NCI-H1417 (cell line): Measurements from ENCODE around the gene LRTM1.

Experiments used
- DNase-seq, 3 experiments: peaks; one replicate each; lab custom pipeline; 2025; lab: John Stamatoyannopoulos, UW

LRTM1 gene

GRCh38 chr3:54891540-54891897, 36.3 kb downstream of the LRTM1 start:
- peak in 2 of 3 experiments; percentile 26 to 71 for DNase-seq

GRCh38 chr3:54889731-54890130, 38.1 kb downstream of the LRTM1 start:
- no peak for DNase-seq

GRCh38 chr3:54888873-54889272, 39.0 kb downstream of the LRTM1 start:
- no peak for DNase-seq

DNA sequence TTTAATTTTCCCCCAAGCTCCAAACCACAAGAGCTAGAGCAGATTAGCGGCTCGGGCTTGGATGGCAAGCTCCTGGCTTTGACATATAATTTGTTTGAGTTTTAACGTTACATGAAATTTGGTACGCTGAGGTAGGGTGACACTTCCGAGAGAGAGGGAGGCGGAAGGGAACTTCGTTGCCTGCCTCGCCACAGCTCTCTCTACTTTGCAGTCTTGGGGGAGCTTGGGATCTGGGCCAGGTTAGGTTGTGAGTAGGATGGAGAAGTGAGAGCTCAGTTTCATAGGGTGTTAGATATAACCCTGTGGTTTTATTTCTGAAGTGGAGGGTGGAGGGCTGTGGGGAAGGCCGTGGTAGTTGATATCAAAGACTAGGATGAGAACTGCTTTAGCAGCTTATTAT, 39.7 kb downstream of the LRTM1 start:
- no peak for DNase-seq

DNA sequence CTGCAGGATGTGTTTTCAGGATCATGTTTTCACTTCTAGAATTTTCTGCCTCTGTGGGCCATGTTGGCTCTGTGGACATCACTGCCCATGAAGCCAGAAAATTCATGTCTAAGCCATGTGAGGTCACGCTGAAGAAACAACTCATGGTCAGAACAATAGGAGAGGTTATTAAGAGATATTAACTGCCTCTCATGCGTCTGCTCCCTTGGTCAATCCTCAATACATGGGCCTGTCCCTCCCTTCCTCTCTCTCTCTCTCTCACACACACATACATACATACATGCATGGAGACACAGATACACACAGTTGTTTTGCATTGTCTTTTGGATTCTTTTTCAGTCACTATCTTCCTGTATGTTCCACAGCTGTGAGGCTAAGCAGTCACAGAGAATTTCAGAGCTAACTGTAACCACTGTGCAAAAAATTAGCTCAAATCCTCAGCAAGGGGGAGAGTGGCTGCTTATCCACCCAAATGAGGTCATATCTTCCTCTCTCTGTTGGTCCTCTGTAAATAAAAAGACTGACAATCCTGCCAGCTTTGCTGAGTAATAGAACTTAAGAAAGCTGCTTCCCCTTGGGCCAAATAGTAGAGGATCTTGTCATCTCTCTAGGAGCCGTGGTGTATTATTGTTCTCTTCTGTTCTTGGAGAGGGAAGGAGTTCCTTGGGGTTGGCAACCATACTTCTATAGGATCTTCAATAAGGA, 45.6 kb downstream of the LRTM1 start:
- DNase-seq = no peak

GRCh38 chr3:54878145-54878544, 49.7 kb downstream of the LRTM1 start:
- DNase-seq = no peak

DNA sequence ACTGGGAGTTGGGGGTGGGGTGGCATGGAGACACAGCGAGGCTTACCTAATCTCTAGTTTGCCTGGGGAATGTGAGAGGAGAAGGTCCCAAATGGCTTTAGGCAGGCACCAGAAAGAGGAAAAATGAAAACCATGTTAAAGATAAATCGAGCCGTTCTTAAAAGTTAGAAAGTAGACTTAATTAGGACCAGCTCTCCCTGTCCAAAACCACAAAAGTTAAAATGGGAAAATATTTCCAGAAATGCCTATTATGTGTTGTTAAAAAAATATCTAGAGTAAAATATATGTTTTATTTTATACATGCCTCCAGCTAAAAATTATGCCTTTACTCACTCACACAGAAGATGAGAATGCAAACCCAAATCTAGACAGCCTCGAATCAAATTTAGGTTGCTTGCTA, 50.1 kb downstream of the LRTM1 start:
- DNase-seq = no peak

- no peak for DNase-seq
These were observed 51.2 kb downstream of the LRTM1 start for GRCh38 chr3:54876694-54877093.

DNA sequence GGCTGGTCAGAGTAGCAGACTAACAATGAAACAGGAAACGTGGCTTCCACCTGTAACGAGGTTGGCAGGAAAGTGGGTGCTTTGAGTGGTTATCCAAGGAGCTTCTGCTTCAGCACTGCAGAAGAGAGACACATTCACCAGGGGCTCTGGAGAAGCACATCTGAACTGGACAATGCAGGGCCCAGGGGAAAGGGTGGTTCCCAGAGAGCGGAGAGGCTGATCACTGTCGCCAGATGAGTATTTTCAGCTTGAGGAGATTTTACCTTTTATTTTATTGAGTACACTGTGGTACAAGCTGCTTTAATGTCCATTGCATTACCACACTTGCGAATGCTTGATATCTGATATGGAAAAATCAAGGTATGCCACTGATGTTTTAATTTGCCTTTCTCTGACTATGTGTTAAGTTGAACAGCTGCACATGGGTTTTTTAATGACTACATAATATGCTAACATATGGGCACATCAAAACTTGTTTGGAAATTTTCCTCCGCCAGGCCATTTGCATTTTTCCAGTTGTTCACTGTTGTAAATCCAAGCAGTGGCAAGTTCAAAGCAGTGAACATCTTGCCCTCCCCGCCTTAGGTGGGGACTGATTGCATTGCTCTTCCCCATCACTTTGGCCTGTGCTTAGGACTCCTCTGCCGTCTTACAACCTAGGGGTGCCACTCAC, 52.1 kb downstream of the LRTM1 start:
- DNase-seq = peak in 1 of 3 experiments; percentile 3

DNA sequence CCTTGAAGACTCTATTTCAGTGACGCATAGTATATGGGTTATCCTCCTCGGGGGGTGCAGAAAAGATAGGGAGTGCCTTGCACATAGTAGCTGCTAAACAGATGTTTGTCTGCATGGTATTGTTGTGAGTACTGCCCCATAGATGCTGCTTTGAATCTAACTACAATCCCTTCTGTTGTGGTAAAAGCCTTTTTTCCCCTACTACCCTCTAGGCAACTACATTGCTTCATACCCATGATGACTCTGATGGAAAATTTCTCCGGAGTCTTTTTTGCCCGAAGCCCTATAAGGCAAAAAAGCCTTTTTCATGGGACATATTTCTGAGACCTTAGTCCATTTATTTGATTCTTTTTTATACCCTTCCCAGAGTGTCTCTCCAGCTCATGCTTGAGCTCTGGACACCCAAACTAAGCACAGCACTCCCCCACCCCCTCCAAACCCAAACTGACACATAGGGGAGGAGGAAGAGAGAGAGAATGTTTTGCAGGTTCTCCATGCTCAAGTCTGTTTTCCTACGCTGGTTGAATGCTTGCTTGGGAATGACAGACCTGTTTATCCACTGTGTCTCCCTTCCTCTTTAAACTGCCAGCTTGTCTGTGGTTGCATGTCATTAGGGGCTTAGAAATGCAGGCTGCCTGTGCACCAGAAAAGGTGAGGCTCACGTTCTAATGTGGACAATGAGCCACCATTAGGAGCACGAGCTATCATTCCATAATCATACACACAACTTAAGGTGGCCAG, 52.9 kb downstream of the LRTM1 start:
- DNase-seq = no peak

DNA sequence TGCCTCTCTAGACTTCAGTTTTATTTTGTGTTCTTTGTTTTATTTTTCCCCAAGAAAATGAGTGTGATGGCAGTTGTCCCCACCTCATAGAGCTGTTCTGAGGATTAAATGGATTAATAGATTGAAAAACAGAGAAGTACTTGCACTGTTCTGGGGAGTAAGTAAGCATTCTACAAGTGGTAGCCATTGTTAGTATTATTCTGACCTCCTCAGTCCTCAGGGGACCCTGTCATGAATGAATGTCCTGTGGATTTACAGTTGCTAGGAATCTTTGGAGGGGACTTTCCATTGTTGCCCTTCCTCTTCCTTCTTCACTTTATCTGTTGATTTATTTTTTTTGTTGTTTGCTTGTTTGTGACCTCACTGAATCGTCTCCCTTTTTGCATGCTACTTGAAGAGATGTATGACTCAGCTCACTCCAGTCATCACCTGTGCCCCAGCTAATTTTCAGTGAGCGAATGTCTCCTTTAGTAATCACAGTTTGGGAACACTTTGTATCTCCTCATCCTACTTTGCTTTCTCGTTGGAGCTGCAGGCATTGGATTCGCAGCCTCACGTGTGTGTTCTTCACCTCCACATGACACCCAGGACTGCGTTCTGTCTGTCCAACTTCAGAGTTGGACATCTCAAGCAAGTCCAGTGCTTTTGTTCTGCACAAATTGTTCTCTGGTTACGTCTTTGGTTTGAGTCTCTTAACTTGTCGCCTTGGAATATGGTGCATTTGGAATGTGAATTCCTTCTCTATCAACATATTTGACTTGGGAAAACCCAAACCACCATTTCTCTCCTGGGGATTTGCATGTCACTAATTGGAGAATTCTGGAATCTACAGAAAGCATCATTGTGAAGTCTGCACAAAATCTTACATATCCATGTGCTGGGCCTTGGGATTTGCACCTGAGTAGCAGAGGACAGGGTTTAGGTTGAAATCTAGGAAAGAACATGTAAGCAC, 54.5 kb downstream of the LRTM1 start:
- no peak for DNase-seq

GRCh38 chr3:54871867-54872266, 56.0 kb downstream of the LRTM1 start:
- no peak for DNase-seq

- peak in 2 of 3 experiments; percentile 4 to 56 for DNase-seq
These were observed 57.4 kb downstream of the LRTM1 start for GRCh38 chr3:54870423-54870822.
